Upper lobe of right lung (tissue), 1 donor: Measurements from ENCODE around the gene TRAF6. TPM values are rescaled to one million over a fixed set of nuclear protein-coding genes. Genes with fewer than 3 reads are reported as not detected.
A peak's percentile ranks its signal among the peaks of the same experiment; 100 is the strongest.
"Not testable (repeated sequence)": the region's sequence is repeated elsewhere in the genome, so short reads cannot be mapped to it uniquely, and the experiment has no call there.

Experiments
- ATAC-seq: fragments of 200-7000 bp; cut with Tn5 transposase; one replicate; pipeline ENCODE4 v1.9.1; 2020; ENCODE audit warnings: mild to moderate bottlenecking, moderate library complexity
- DNase-seq: peaks from one replicate; pipeline ENCODE4 v3.0.0-alpha.2; 2020
- H3K27ac ChIP-seq: fragments of 200-600 bp; one replicate; pipeline ENCODE4 v1.8.0; 2022
- H3K27me3 ChIP-seq: fragments of 200-600 bp; one replicate; pipeline ENCODE4 v1.8.0; 2022; ENCODE audit warnings: mild to moderate bottlenecking
- H3K36me3 ChIP-seq: fragments of 200-600 bp; one replicate; pipeline ENCODE4 v1.8.0; 2022
- H3K4me1 ChIP-seq: fragments of 200-600 bp; one replicate; pipeline ENCODE4 v1.8.0; 2022
- H3K4me3 ChIP-seq: fragments of 200-600 bp; one replicate; pipeline ENCODE4 v1.8.0; 2022; ENCODE audit warnings: mild to moderate bottlenecking
- H3K9me3 ChIP-seq: fragments of 200-600 bp; one replicate; pipeline ENCODE4 v1.8.0; 2022
- CTCF ChIP-seq: fragments of 200-600 bp; IDR thresholded peaks from one replicate; pipeline ENCODE4 v1.8.0; 2022; ENCODE audit warnings: antibody characterized with exemption
- intact Hi-C: fragments of 100-400 bp; cut with DNase I; formaldehyde crosslinking; loops from one replicate; pipeline ENCODE4 v1.11.0; 2022
- long read RNA-seq: library from polyadenylated mRNA; unstranded; transcript quantifications from one replicate; pipeline ENCODE4 v2.0.0, GENCODE V29; 2021
- total RNA-seq: library from RNA; stranded (reverse); fragmentation: NEBNext Ultra II Directional; extraction: Animal tissue kit (Norgen Biotek cat#: 25700); gene quantifications from one replicate; pipeline ENCODE4 v1.2.1, GENCODE V29; 2021
- donor health status: DM: no; HTN: yes; CAD: no; lungs with severe emphysema.

TRAF6 gene
- 13.5 TPM for total RNA-seq
- long read RNA-seq, full-length matches to known transcripts = 18 of 23 reads
- long read RNA-seq, partial matches to known transcripts = 3 of 23 reads
- long read RNA-seq, other reads (novel, unspliced or antisense) = 2 of 23 reads

- TF ChIP-seq CTCF = peak; percentile 93
- intact Hi-C loops = no loop called here
Observed at GRCh38 chr11:36509694-36510593, at the start of gene TRAF6. TRAF6 (minus strand) TSS chr11:36510272; CDS start chr11:36501515, 8,757 bp downstream.

GRCh38 chr11:36558571-36559413, 48.7 kb upstream of the TRAF6 start:
- H3K9me3 ChIP-seq = no peaks in the 10 kb centered on the region
- no peak overlapping the region for H3K4me3 ChIP-seq
- ATAC-seq (no peak), DNase-seq (no peak)
- TF ChIP-seq CTCF = no peak
- no peaks in the 10 kb centered on the region for H3K27me3 ChIP-seq
- intact Hi-C loops = no loop called here
- H3K36me3 ChIP-seq = no peaks in the 10 kb centered on the region
- H3K27ac ChIP-seq = no peak overlapping the region
- H3K4me1 ChIP-seq = no peaks in the 10 kb centered on the region

More at GRCh38 chr11:36509694-36510593, at the start of gene TRAF6:
- Histone ChIP-seq H3K9me3 (no peaks in the 10 kb centered on the region), H3K27me3 (no peaks in the 10 kb centered on the region), H3K36me3 (no peaks in the 10 kb centered on the region), H3K27ac (peak within 1 kb of the TSS; percentile 97), H3K4me3 (peak within 1 kb of the TSS; percentile 99), H3K4me1 (peaks cover 13% of the 10 kb centered on the region)
- ATAC-seq (peak; percentile 99), DNase-seq (peak; percentile 96)

- no peak for ATAC-seq
- DNase-seq = no peak
- H3K27ac ChIP-seq = no peak overlapping the region
- intact Hi-C loops = no loop called here
- H3K27me3 ChIP-seq = no peaks in the 10 kb centered on the region
- no peaks in the 10 kb centered on the region for H3K9me3 ChIP-seq
- H3K4me3 ChIP-seq = no peak overlapping the region
- H3K4me1 ChIP-seq = no peaks in the 10 kb centered on the region
- H3K36me3 ChIP-seq = no peaks in the 10 kb centered on the region
- TF ChIP-seq CTCF = no peak
Observed at GRCh38 chr11:36557991-36558390, 47.9 kb upstream of the TRAF6 start.

GRCh38 chr11:36557390-36557789, 47.3 kb upstream of the TRAF6 start:
- H3K9me3 ChIP-seq, intact Hi-C loops, H3K4me1 ChIP-seq, DNase-seq, H3K36me3 ChIP-seq, H3K27me3 ChIP-seq, H3K27ac ChIP-seq, H3K4me3 ChIP-seq, ATAC-seq: not testable (repeated sequence)

GRCh38 chr11:36550385-36551115, 40.5 kb upstream of the TRAF6 start:
- ATAC-seq (no peak), DNase-seq (no peak)
- Histone ChIP-seq H3K27ac (no peak overlapping the region), H3K9me3 (no peaks in the 10 kb centered on the region), H3K27me3 (no peaks in the 10 kb centered on the region), H3K4me3 (no peak overlapping the region), H3K4me1 (no peaks in the 10 kb centered on the region), H3K36me3 (no peaks in the 10 kb centered on the region)
- intact Hi-C loops = no loop called here
- no peak for TF ChIP-seq CTCF
